HG03066 (cell line): Measurements from ENCODE around the gene EXO5.
"Not testable (repeated sequence)": the region's sequence is repeated elsewhere in the genome, so short reads cannot be mapped to it uniquely, and the experiment has no call there.

Source experiments
- ATAC-seq: cut with Tn5 transposase; IDR thresholded peaks from one replicate; pipeline ENCODE4 v1.9.1; 2021; ENCODE audit warnings: low read depth; ENCODE audit not compliant: unreplicated experiment

EXO5 gene

DNA sequence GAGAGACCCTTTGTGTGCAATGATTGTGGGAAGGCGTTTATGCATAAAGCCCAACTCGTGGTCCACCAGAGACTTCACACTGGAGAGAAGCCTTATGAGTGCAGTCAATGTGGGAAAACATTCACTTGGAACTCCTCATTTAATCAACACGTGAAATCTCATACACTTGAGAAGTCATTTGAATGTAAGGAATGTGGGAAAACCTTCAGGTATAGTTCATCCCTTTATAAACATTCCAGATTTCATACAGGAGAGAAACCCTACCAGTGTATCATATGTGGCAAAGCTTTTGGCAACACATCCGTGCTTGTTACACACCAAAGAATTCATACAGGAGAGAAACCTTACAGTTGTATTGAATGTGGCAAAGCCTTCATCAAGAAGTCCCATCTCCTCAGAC lies 38.4 kb downstream of the EXO5 start:
- no peak for ATAC-seq

- ATAC-seq: no peak
Measured at GRCh38 chr1:40553017-40553416, 44.5 kb downstream of the EXO5 start.

DNA sequence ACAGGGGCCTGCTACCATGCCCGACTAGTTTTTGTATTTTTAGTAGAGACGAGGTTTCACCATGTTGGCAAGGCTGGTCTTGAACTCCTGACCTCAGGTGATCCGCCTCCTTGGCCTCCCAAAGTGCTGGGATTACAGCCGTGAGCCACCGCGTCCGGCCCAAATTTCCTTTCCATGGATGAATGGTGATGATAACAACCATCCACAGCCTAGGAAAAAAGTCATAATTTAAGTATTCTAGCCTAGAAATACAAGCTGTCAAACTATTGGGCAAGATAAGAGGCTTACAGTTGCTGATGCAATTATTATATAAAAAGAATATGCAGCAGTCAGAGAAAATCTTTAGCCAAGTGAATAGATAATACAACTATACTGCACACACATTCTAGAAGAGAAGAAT lies 46.2 kb downstream of the EXO5 start:
- not testable (repeated sequence) for ATAC-seq

DNA sequence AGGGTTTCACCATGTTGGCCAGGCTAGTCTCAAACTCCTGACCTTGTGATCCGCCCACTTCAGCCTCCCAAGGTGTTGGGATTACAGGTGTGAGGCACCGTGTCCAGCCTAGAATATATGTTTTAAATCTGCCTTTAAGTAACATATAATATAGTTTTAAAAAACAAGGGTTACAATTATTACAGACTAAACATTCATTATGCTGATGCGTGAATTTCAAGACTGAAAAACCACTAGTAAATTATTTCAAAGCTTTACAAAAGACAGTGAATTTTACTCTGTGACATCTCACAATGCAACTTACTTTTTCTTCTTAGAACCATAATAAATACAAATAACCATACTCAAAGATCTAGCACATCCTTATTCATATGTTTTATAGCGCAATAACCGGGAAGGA lies 47.6 kb downstream of the EXO5 start:
- ATAC-seq: no peak

GRCh38 chr1:40558241-40558640 lies 49.7 kb downstream of the EXO5 start:
- not testable (repeated sequence) for ATAC-seq

GRCh38 chr1:40562185-40562584 lies 53.6 kb downstream of the EXO5 start:
- ATAC-seq: no peak

- no peak for ATAC-seq
Measured at GRCh38 chr1:40563266-40563665, 54.7 kb downstream of the EXO5 start.

- no peak for ATAC-seq
Measured at GRCh38 chr1:40564506-40564905, 55.9 kb downstream of the EXO5 start.

DNA sequence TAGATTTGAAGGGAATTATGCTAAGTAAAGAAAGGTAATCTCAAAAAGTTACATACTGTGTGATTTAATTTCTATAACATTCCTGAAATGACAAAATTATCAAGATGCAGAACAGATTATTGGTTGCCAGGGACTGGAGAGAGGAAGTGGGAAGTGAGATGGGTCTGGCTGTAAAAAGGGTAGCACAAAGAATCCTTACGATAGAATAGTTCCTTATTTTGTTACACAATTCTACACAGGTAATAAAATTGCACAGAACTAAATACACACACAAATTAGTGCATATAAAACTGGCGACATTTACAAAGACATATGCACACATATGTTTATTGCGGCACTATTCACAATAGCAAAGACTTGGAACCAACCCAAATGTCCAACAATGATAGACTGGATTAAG lies 56.3 kb downstream of the EXO5 start:
- ATAC-seq: no peak
